Esophagus squamous epithelium (tissue), 5 donors: ENCODE data around the gene NSG1. TPM values are rescaled to one million over a fixed set of nuclear protein-coding genes. Genes with fewer than 3 reads are reported as not detected.
A peak's percentile ranks its signal among the peaks of the same experiment; 100 is the strongest.

ENCODE experiments used
- DNase-seq: peaks from one replicate; lab custom pipeline; 2025; lab: John Stamatoyannopoulos, UW
- H3K27ac ChIP-seq, 4 donors: fragments of 200-600 bp; sonication (generic); one replicate each; pipeline ENCODE4 v1.5.1; 2016 to 2019; ENCODE audit warnings: mild to moderate bottlenecking in 1 of 4
- H3K27me3 ChIP-seq, 4 donors: fragments of 200-600 bp; sonication (generic); 1 replicate in 3 of 4; 2 replicates in 1 of 4; pipeline versions ENCODE4 v1.5.1 to v1.6.0; 2017 to 2021; ENCODE audit warnings: antibody characterized with exemption in 1 of 4
- H3K36me3 ChIP-seq, 3 donors: fragments of 200-600 bp; sonication (generic); one replicate each; pipeline ENCODE4 v1.5.1; 2016 to 2019
- H3K4me1 ChIP-seq, 3 donors: fragments of 200-600 bp; sonication (generic); one replicate each; pipeline ENCODE4 v1.5.1; 2017 to 2019
- H3K4me3 ChIP-seq, 4 donors: fragments of 200-600 bp; sonication (generic); 1 replicate in 3 of 4; 2 replicates in 1 of 4; pipeline ENCODE4 v1.5.1; 2016 to 2019; ENCODE audit warnings: mild to moderate bottlenecking in 2 of 4, moderate library complexity in 1 of 4
- H3K9me3 ChIP-seq, 3 donors: fragments of 200-600 bp; sonication (generic); one replicate each; pipeline ENCODE4 v1.5.1; 2016 to 2019
- CTCF ChIP-seq, 6 experiments: fragments of 450-650 bp in 4 of 6; fragments of 200-600 bp in 2 of 6; sonication (generic) in 2 of 6; IDR thresholded peaks; one replicate each; pipeline ENCODE4 v1.5.1; 2016 to 2019; ENCODE audit warnings: antibody characterized with exemption in 6 of 6, mild to moderate bottlenecking in 4 of 6, moderate library complexity in 4 of 6
- POLR2A ChIP-seq, 4 donors: fragments of 450-650 bp; IDR thresholded peaks; one replicate each; pipeline ENCODE4 v1.6.1; 2017; ENCODE audit warnings: antibody characterized with exemption in 4 of 4, mild to moderate bottlenecking in 4 of 4, moderate library complexity in 3 of 4
- WGBS, 2 donors: methylation state at CpG; one replicate each; pipeline ENCODE4 v1.1.5; 2018; 5-methylcytosine and 5-hydroxymethylcytosine counted together
- intact Hi-C: fragments of 100-400 bp; cut with DNase I; formaldehyde crosslinking; loops from one replicate; pipeline ENCODE4 v1.15.0; 2022
- total RNA-seq, 4 donors: library from RNA; depleted of rRNA; stranded (reverse); fragments of >200 nt; gene quantifications; one replicate each; pipeline ENCODE4 v1.1.0, GENCODE V29; 2016
- donor health status: DM: yes; HTN: yes; CAD: no.

NSG1 gene
- total RNA-seq, 4 donors from 2014 or later: 21.2 to 48.8 (median 37.5) TPM

DNA sequence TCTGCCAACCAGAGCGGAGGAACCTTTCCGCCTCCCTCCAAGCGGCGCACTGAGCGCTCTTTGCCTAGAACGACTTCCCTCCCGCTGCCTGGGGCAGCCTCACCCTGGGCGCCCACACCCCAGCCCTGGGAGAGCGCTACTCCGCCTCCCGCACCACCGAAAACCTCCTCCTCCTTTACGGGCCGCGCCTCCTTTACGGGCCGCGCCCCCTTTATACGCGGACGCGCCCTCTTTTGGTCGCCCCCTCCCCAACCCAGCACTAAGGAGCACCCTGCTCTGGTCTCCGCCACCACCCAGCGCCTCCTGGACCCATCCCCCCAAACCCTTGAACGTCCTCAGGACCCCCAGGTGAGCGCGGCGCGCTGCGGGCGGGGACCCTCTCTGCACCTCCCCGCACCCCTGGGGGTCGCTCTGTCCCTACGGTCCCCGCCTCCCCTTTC, 586 bp upstream of the NSG1 start:
- no peaks in the 10 kb centered on the region for H3K9me3 ChIP-seq
- intact Hi-C loops: no loop called here
- H3K36me3 ChIP-seq: no peaks in the 10 kb centered on the region
- H3K4me1 ChIP-seq: peaks cover 18 to 45% (median 25%) of the 10 kb centered on the region in 3 donors
- TF ChIP-seq CTCF (IDR thresholded peaks at IDR 0.05): no peak
- no peak for TF ChIP-seq POLR2A (IDR thresholded peaks at IDR 0.05)
- H3K27me3 ChIP-seq: peaks cover 0 to 92% (median 13%) of the 10 kb centered on the region in 4 donors
- H3K4me3 ChIP-seq: peak overlapping the region; percentile 44 to 71 (median 58)
- peak overlapping the region in 2 of 4 donors; percentile 52 to 66 for H3K27ac ChIP-seq
- 0 to 1% methylated on average over 4 to 21 of the region's 36 CpGs for WGBS, 2 donors
- no peak for DNase-seq

DNA sequence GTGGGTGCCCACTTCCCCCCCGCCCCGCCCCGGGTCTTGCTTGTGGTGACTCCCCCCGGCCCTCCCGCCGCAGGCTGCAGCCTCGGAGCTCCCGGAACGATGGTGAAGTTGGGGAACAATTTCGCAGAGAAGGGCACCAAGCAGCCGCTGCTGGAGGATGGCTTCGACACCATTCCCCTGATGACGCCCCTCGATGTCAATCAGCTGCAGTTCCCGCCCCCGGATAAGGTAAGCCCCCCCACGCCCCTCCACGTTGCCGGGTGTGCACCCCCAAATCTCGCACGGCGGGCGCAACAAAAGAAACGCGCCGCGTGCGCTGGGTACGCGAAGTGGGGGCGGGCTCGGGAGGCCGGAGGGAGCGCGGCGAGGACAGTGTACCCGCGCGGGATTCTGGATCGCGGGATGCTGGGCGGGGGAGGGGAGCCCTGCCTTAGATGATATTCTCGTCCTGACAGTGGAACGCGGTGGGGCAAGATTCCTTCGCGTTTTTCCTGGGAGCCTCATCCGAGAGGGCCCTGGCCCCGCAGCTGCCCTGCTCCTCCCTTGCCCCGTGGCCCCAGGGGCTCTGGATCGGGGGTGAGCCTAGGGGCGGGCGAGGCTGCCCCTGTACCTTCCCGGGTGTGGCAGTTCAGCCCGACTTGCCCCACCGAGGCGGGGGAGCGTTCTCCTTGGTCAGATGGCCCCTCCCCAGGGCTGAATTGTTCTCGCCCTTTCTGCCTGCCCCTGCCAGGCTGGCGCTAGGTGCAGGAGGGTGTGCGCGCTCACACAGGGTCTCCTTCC, 819 bp downstream of the NSG1 start:
- peaks cover 21 to 59% (median 31%) of the 10 kb centered on the region in 3 donors for H3K4me1 ChIP-seq
- DNase-seq: no peak
- 0 to 4% methylated on average over 12 to 17 of the region's 62 CpGs for WGBS, 2 donors
- H3K4me3 ChIP-seq: peak overlapping the region; percentile 44 to 71 (median 58)
- intact Hi-C loops: no loop called here
- peaks cover 0 to 98% (median 13%) of the 10 kb centered on the region in 4 donors for H3K27me3 ChIP-seq
- peak overlapping the region in 1 of 4 donors; percentile 66 for H3K27ac ChIP-seq
- no peaks in the 10 kb centered on the region for H3K9me3 ChIP-seq
- H3K36me3 ChIP-seq: no peaks in the 10 kb centered on the region
- TF ChIP-seq POLR2A (IDR thresholded peaks at IDR 0.05) (no peak), CTCF (IDR thresholded peaks at IDR 0.05) (no peak)

- Histone ChIP-seq H3K27ac (no peak overlapping the region), H3K27me3 (peaks cover 0 to 99% (median 12%) of the 10 kb centered on the region in 4 donors), H3K36me3 (no peaks in the 10 kb centered on the region), H3K4me3 (peak overlapping the region in 3 of 4 donors; percentile 44 to 71 (median 66)), H3K9me3 (no peaks in the 10 kb centered on the region), H3K4me1 (peaks cover 21 to 66% (median 37%) of the 10 kb centered on the region in 3 donors)
- DNase-seq: no peak
- intact Hi-C loops: no loop called here
- TF ChIP-seq CTCF (IDR thresholded peaks at IDR 0.05): no peak
- 20 to 21% methylated on average over 7 to 8 of the region's 8 CpGs for WGBS, 2 donors
Measured at GRCh38 chr4:4388311-4388790, 1.4 kb downstream of the NSG1 start.

DNA sequence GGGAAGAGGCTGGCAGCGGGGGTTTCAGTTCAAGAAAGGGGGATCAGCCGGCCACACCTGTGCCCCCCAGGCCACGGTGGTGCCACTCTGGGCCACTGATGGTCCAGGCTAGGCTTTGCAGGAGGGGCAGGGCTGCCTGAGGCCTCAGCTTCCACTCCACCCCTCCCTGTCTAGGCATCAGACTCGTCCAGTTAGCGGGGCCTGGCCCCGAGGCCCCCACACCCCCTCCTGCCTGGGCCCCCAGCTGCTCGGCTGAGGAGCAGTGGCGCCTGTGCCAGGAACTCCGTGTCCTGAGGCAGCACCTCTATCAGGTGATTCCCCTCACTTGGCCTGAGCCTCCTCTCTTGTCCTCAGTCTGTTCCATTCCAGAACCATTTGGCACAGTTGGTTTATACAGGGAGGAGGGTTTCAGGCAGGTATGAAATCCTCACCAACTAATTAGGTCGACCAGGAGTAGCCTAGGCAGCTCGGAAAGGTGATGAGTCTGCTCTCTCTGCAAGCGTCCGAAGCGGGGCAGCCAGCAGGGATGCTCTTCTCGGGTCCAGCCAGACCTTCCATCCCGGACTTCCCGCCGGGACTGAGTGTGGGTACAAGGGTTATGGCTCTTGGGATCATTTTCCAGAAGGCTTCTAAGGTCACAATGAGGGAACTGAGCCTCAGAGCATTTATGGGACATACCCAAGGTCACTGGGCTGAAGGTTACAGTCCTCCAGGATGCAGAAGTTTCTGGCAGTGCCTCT, 2.1 kb downstream of the NSG1 start:
- no peak for TF ChIP-seq CTCF (IDR thresholded peaks at IDR 0.05)
- TF ChIP-seq POLR2A (IDR thresholded peaks at IDR 0.05): no peak
- WGBS, 2 donors: 20 to 30% methylated on average over 1 to 2 of the region's 18 CpGs
- Histone ChIP-seq H3K27ac (no peak overlapping the region), H3K27me3 (peaks cover 0 to 99% (median 12%) of the 10 kb centered on the region in 4 donors), H3K36me3 (no peaks in the 10 kb centered on the region), H3K4me3 (peak overlapping the region in 1 of 4 donors; percentile 66), H3K4me1 (peaks cover 21 to 72% (median 38%) of the 10 kb centered on the region in 3 donors), H3K9me3 (no peaks in the 10 kb centered on the region)
- no peak for DNase-seq
- intact Hi-C loops: no loop called here
